IMR-90 (cell line): ENCODE results near the gene SNTN. TPM values are rescaled to one million over a fixed set of nuclear protein-coding genes. Genes with fewer than 3 reads are reported as not detected.

ENCODE experiments used
- ATAC-seq: fragments of 200-7000 bp; cut with Tn5 transposase; 2 replicates; pipeline ENCODE4 v1.9.1; 2020; ENCODE audit warnings: low read depth, mild to moderate bottlenecking, moderate library complexity
- BruUV-seq: library from RNA; stranded (reverse); fragments of 400-500 nt; replicated peaks from 2 replicates; lab custom pipeline; 2021; lab: Mats Ljungman, UMichigan
- CTCF ChIA-PET: fragments of 300-600 bp; formaldehyde crosslinking; extraction: SDS; loops from one replicate; lab custom pipeline; 2021; ENCODE audit warnings: antibody characterized with exemption; lab: Yijun Ruan, JAX
- POLR2A ChIA-PET: fragments of 300-600 bp; sonication (Branson Sonifier 250); formaldehyde crosslinking; loops from one replicate; lab custom pipeline; 2022; ENCODE audit warnings: antibody characterized with exemption; ENCODE audit not compliant: unreplicated experiment; lab: Charles Lee
- DNase-seq: peaks from one replicate; pipeline ENCODE4 v3.0.0; 2013
- H2AFZ ChIP-seq: replicated peaks from 2 replicates; pipeline ENCODE3; 2013; ENCODE audit warnings: low read length, mild to moderate bottlenecking; ENCODE audit not compliant: poor library complexity
- H2AK5ac ChIP-seq: 2 replicates; pipeline ENCODE4 v1.6.1; 2013; ENCODE audit warnings: low read depth, low read length, inconsistent platforms
- H2AK9ac ChIP-seq: replicated peaks from 2 replicates; pipeline ENCODE3; 2013; ENCODE audit warnings: mild to moderate bottlenecking, low read depth, low read length, moderate library complexity; ENCODE audit not compliant: poor library complexity
- H2BK120ac ChIP-seq: 2 replicates; pipeline ENCODE4 v1.6.1; 2013; ENCODE audit warnings: low read depth, low read length, inconsistent platforms
- H2BK15ac ChIP-seq: 3 replicates; pipeline ENCODE4 v1.6.1; 2013; ENCODE audit warnings: low read depth, low read length, inconsistent platforms
- H2BK20ac ChIP-seq: 2 replicates; pipeline ENCODE4 v1.6.1; 2013; ENCODE audit warnings: low read depth, mild to moderate bottlenecking, inconsistent platforms, low read length, moderate library complexity
- H2BK5ac ChIP-seq: 2 replicates; pipeline ENCODE4 v1.6.1; 2013; ENCODE audit warnings: mild to moderate bottlenecking, low read depth, low read length, inconsistent platforms; ENCODE audit not compliant: poor library complexity, severe bottlenecking
- H3K14ac ChIP-seq: replicated peaks from 2 replicates; pipeline ENCODE4 v1.6.1; 2013; ENCODE audit warnings: low read depth, low read length, inconsistent platforms
- H3K18ac ChIP-seq: 2 replicates; pipeline ENCODE4 v1.6.1; 2013; ENCODE audit warnings: low read depth, low read length, control low read depth
- H3K23ac ChIP-seq: 2 replicates; pipeline ENCODE4 v1.6.1; 2013; ENCODE audit warnings: low read depth, low read length, inconsistent platforms
- H3K27ac ChIP-seq: 2 replicates; pipeline ENCODE4 v1.5.1; 2013; ENCODE audit warnings: mild to moderate bottlenecking, control low read depth, low read length; ENCODE audit not compliant: insufficient read depth
- H3K27me3 ChIP-seq: 2 replicates; pipeline ENCODE4 v1.6.1; 2013; ENCODE audit warnings: low read length; ENCODE audit not compliant: control insufficient read depth, insufficient read depth
- H3K36me3 ChIP-seq: 2 replicates; pipeline ENCODE4 v1.6.1; 2013; ENCODE audit warnings: low read length, mixed read lengths; ENCODE audit not compliant: control insufficient read depth, insufficient read depth
- H3K4ac ChIP-seq: 2 replicates; pipeline ENCODE4 v1.6.1; 2013; ENCODE audit warnings: low read depth, low read length, inconsistent platforms
- H3K4me1 ChIP-seq: 2 replicates; pipeline ENCODE4 v1.6.1; 2013; ENCODE audit warnings: low read length, mixed read lengths; ENCODE audit not compliant: control insufficient read depth, insufficient read depth
- H3K4me2 ChIP-seq: 2 replicates; pipeline ENCODE4 v1.6.1; 2013; ENCODE audit warnings: low read depth, mild to moderate bottlenecking, control low read depth, low read length, moderate library complexity
- H3K4me3 ChIP-seq: 2 replicates; pipeline ENCODE4 v1.5.1; 2013; ENCODE audit warnings: low read depth, mild to moderate bottlenecking, control low read depth, low read length, moderate library complexity; ENCODE audit not compliant: insufficient read depth
- H3K56ac ChIP-seq: 2 replicates; pipeline ENCODE4 v1.6.1; 2013; ENCODE audit warnings: low read length, inconsistent platforms; ENCODE audit not compliant: insufficient read depth; ENCODE audit errors: extremely low read depth
- H3K79me1 ChIP-seq, 2 experiments: 2 replicates each; pipeline ENCODE4 v1.6.1; 2013; ENCODE audit warnings: low read length in 2 of 2, inconsistent platforms in 1 of 2, low read depth in 1 of 2
- H3K9ac ChIP-seq: 2 replicates; pipeline ENCODE4 v1.6.1; 2013; ENCODE audit warnings: low read depth, low read length, control low read depth
- H3K9me1 ChIP-seq: 2 replicates; pipeline ENCODE4 v1.6.1; 2013; ENCODE audit warnings: low read length, inconsistent platforms; ENCODE audit not compliant: insufficient read depth
- H3K9me3 ChIP-seq: 2 replicates; pipeline ENCODE4 v1.6.1; 2013; ENCODE audit warnings: low read length; ENCODE audit not compliant: control insufficient read depth, insufficient read depth
- H4K20me1 ChIP-seq: 2 replicates; pipeline ENCODE4 v1.6.1; 2013; ENCODE audit warnings: low read length, inconsistent platforms; ENCODE audit not compliant: insufficient read depth
- H4K5ac ChIP-seq: 2 replicates; pipeline ENCODE4 v1.6.1; 2013; ENCODE audit warnings: mild to moderate bottlenecking, low read depth, low read length, control low read depth
- H4K8ac ChIP-seq, 2 experiments: 2 replicates each; pipeline ENCODE4 v1.6.1; 2013; ENCODE audit warnings: low read depth in 2 of 2, low read length in 2 of 2, control low read depth in 1 of 2, inconsistent platforms in 1 of 2
- H4K91ac ChIP-seq: 2 replicates; pipeline ENCODE4 v1.6.1; 2013; ENCODE audit warnings: low read depth, low read length, inconsistent platforms; ENCODE audit not compliant: insufficient read depth
- CEBPB ChIP-seq: IDR thresholded peaks from 2 replicates; pipeline ENCODE4 v1.6.1; 2012; ENCODE audit warnings: low read depth, low read length, improper control_type of control experiment
- CHD1 ChIP-seq: IDR thresholded peaks from 2 replicates; pipeline ENCODE4 v1.6.1; 2012; ENCODE audit warnings: low read depth, low read length, improper control_type of control experiment
- FOS ChIP-seq: fragments of 150-350 bp; IDR thresholded peaks from 2 replicates; pipeline ENCODE4 v1.6.1; 2016; ENCODE audit warnings: low read depth, low read length
- MAZ ChIP-seq: IDR thresholded peaks from 2 replicates; pipeline ENCODE4 v1.6.1; 2012; ENCODE audit warnings: low read depth, mild to moderate bottlenecking, low read length, improper control_type of control experiment, moderate library complexity, borderline replicate concordance
- NFE2L2 ChIP-seq: fragments of 150-350 bp; IDR thresholded peaks from 2 replicates; pipeline ENCODE4 v1.6.1; 2016; ENCODE audit warnings: low read depth, mild to moderate bottlenecking, low read length
- POLR2A ChIP-seq: IDR thresholded peaks from 2 replicates; pipeline ENCODE4 v1.6.1; 2012; ENCODE audit warnings: mild to moderate bottlenecking, low read depth, low read length
- RAD21 ChIP-seq: IDR thresholded peaks from 2 replicates; pipeline ENCODE4 v1.6.1; 2012; ENCODE audit warnings: low read length, improper control_type of control experiment
- RCOR1 ChIP-seq: IDR thresholded peaks from 2 replicates; pipeline ENCODE4 v1.6.1; 2012; ENCODE audit warnings: mild to moderate bottlenecking, low read length, improper control_type of control experiment; ENCODE audit not compliant: insufficient replicate concordance
- RFX5 ChIP-seq: IDR thresholded peaks from 2 replicates; pipeline ENCODE4 v1.8.0; 2012; ENCODE audit warnings: low read depth, mild to moderate bottlenecking, low read length, moderate library complexity
- WGBS, 2 experiments: methylation state at CpG; one replicate each; pipeline versions ENCODE4 v1.1.5 to v1.1.7; 2013; ENCODE audit warnings: missing lambda C conversion rate in 2 of 2; ENCODE audit not compliant: insufficient read length in 1 of 2; ENCODE audit errors: extremely low coverage in 2 of 2; 5-methylcytosine and 5-hydroxymethylcytosine counted together
- dilution Hi-C: fragments of 300-500 bp; cut with HindIII; formaldehyde crosslinking; loops from one replicate; pipeline ENCODE4 v1.14.3; 2018; ENCODE audit warnings: low sequenced_read_pairs; ENCODE audit not compliant: unreplicated experiment
- in situ Hi-C: fragments of 300-500 bp; cut with MboI; formaldehyde crosslinking; loops from 3 replicates; pipeline ENCODE4 v1.14.3; 2019; ENCODE audit warnings: low sequenced_read_pairs, inconsistent platforms, mixed read lengths
- intact Hi-C: fragments of 100-400 bp; cut with micrococcal nuclease; formaldehyde crosslinking; loops from 2 replicates; pipeline ENCODE4 v1.10.0; 2022
- polyA plus RNA-seq, 3 experiments: library from polyadenylated mRNA; depleted of rRNA; stranded (reverse); fragments of >200 nt; gene quantifications; 2 replicates each; pipeline ENCODE4 v1.2.3, GENCODE V29; 2012; ENCODE audit warnings: low replicate concordance in 1 of 3
- total RNA-seq: library from RNA; depleted of rRNA; stranded (reverse); fragments of >200 nt; gene quantifications from 2 replicates; pipeline ENCODE4 v1.2.3, GENCODE V29; 2012
- TF ChIP-seq, protein P1 (sequence below): fragments of 150-350 bp; IDR thresholded peaks from 2 replicates; pipeline ENCODE4 v1.6.1; 2016; ENCODE audit warnings: low read depth, mild to moderate bottlenecking, low read length, moderate library complexity, borderline replicate concordance

SNTN gene
- total and polyA plus RNA-seq, 2 of the 4 experiments (the other 2 are of a cell fraction), result not detected

DNA sequence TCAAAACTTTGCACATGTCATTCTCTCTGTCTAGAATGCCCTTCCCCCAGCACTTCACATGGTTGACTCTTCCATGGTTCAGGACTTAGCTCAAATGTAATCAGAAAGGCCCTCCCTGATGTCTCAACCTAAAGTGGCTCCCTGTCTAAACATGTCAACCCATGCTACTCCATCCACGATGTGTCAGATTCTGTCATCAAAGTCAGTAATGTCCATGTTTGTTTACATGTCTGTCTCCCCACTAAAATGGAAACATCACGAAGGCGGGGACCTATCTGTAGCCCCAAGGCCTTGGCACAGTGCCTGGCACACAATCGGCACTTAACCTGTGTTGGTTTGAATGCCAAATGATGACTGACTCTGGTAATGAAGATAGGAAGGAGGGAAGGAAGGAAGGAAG is 20.8 kb upstream of the SNTN start:
- Histone ChIP-seq H3K27ac (no peak overlapping the region), H2AK9ac (no peak overlapping the region), H2BK20ac (no peak overlapping the region), H3K27me3 (peaks cover 3% of the 10 kb centered on the region; the same call in 1 of the 2 replicates), H4K5ac (no peak overlapping the region), H3K18ac (no peak overlapping the region), H2BK15ac (no peak overlapping the region), H3K79me1 (no peaks in the 10 kb centered on the region), H3K14ac (no peak overlapping the region), H2BK5ac (no peak overlapping the region), H3K36me3 (no peaks in the 10 kb centered on the region), H3K4me2 (no peak overlapping the region), H3K56ac (no peak overlapping the region), H2AFZ (no peak overlapping the region), H4K20me1 (no peaks in the 10 kb centered on the region), H3K9ac (no peak overlapping the region), H3K4me3 (no peak overlapping the region), H2AK5ac (no peak overlapping the region), H3K9me1 (no peaks in the 10 kb centered on the region), H3K23ac (no peak overlapping the region), H3K4me1 (no peaks in the 10 kb centered on the region), H4K91ac (no peak overlapping the region), H3K4ac (no peak overlapping the region), H3K9me3 (no peaks in the 10 kb centered on the region), H4K8ac (no peak overlapping the region), H2BK120ac (no peak overlapping the region)
- TF ChIP-seq, protein P1, sequence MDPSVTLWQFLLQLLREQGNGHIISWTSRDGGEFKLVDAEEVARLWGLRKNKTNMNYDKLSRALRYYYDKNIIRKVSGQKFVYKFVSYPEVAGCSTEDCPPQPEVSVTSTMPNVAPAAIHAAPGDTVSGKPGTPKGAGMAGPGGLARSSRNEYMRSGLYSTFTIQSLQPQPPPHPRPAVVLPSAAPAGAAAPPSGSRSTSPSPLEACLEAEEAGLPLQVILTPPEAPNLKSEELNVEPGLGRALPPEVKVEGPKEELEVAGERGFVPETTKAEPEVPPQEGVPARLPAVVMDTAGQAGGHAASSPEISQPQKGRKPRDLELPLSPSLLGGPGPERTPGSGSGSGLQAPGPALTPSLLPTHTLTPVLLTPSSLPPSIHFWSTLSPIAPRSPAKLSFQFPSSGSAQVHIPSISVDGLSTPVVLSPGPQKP, result no peak
- TF ChIP-seq POLR2A (no peak), RFX5 (no peak), RAD21 (no peak), RCOR1 (no peak), CEBPB (no peak), MAZ (no peak), FOS (no peak), CHD1 (no peak), NFE2L2 (no peak)
- POLR2A ChIA-PET, result no interaction called here
- BruUV-seq, result no TSS peak
- intact Hi-C loops, result no loop called here
- CTCF ChIA-PET, result no interaction called here
- no CpG with 5 or more reads among the region's 4 CpGs for WGBS, 2 experiments
- ATAC-seq (no peak), DNase-seq (no peak)
- in situ Hi-C loops, result no loop called here
- dilution Hi-C loops, result no loop called here
